Esophagus muscularis mucosa (tissue), 3 donors: ENCODE measurements around the gene NAT14.

ENCODE experiments used
- CTCF ChIP-seq, 3 experiments: fragments of 200-600 bp in 2 of 3; fragments of 450-650 bp in 1 of 3; sonication (generic) in 2 of 3; IDR thresholded peaks; one replicate each; pipeline ENCODE4 v1.5.1; 2017 to 2019; ENCODE audit warnings: antibody characterized with exemption in 3 of 3, mild to moderate bottlenecking in 2 of 3, moderate library complexity in 1 of 3
- POLR2A ChIP-seq: fragments of 450-650 bp; IDR thresholded peaks from one replicate; pipeline ENCODE4 v1.6.1; 2017; ENCODE audit warnings: antibody characterized with exemption, moderate library complexity, mild to moderate bottlenecking, low read depth
- POLR2AphosphoS5 ChIP-seq, 2 donors: sonication (generic); formaldehyde crosslinking; IDR thresholded peaks; one replicate each; pipeline ENCODE4 v1.6.1; 2017; ENCODE audit warnings: antibody characterized with exemption in 2 of 2

- TF ChIP-seq POLR2A = no peak
- TF ChIP-seq CTCF (IDR thresholded peaks at IDR 0.05) = no peak
- no peak for TF ChIP-seq POLR2AphosphoS5 (IDR thresholded peaks at IDR 0.05)
Measured at GRCh38 chr19:55468054-55468393, 17.0 kb upstream of the NAT14 start.
